ENCODE measurements around the gene MYO5C.

The MYO5C gene

DNA sequence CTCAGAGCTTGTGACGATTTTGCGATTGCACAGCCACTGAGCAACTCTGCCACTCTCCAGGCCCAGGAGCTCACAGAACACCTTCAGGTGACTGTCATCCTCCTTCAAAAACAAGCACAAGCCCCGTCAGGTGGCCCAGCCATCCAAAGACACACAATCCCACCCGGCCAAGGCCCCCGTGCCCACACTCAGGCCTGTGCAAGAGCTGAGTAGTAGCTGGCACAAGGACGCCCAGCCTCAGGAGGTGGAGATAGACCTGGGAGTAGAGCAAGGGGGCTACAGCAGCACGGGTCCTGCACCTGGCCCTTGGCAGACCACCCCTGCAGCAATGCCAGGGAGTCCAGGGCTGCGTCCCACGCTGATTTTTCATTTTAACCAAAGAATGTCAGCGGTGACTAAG is 34.6 kb downstream of the MYO5C start:
- H3K27ac ChIP-seq, result no peak overlapping the region
- peaks cover 0 to 3% of the 10 kb centered on the region in 2 experiments for H3K4me1 ChIP-seq (ENCODE audit: control insufficient read depth in 1 of 2, insufficient read depth in 1 of 2, low read depth in 1 of 2, low read length in 1 of 2)
- H3K9me3 ChIP-seq, result no peaks in the 10 kb centered on the region
- H3K36me3 ChIP-seq, result no peaks in the 10 kb centered on the region
- TF ChIP-seq, protein P1, sequence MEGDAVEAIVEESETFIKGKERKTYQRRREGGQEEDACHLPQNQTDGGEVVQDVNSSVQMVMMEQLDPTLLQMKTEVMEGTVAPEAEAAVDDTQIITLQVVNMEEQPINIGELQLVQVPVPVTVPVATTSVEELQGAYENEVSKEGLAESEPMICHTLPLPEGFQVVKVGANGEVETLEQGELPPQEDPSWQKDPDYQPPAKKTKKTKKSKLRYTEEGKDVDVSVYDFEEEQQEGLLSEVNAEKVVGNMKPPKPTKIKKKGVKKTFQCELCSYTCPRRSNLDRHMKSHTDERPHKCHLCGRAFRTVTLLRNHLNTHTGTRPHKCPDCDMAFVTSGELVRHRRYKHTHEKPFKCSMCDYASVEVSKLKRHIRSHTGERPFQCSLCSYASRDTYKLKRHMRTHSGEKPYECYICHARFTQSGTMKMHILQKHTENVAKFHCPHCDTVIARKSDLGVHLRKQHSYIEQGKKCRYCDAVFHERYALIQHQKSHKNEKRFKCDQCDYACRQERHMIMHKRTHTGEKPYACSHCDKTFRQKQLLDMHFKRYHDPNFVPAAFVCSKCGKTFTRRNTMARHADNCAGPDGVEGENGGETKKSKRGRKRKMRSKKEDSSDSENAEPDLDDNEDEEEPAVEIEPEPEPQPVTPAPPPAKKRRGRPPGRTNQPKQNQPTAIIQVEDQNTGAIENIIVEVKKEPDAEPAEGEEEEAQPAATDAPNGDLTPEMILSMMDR (IDR thresholded peaks at IDR 0.05), result no peak
- H3K4me3 ChIP-seq (ENCODE audit: low read depth in 1 of 2, low read length in 1 of 2), result no peak overlapping the region
- no peaks in the 10 kb centered on the region for H3K27me3 ChIP-seq

DNA sequence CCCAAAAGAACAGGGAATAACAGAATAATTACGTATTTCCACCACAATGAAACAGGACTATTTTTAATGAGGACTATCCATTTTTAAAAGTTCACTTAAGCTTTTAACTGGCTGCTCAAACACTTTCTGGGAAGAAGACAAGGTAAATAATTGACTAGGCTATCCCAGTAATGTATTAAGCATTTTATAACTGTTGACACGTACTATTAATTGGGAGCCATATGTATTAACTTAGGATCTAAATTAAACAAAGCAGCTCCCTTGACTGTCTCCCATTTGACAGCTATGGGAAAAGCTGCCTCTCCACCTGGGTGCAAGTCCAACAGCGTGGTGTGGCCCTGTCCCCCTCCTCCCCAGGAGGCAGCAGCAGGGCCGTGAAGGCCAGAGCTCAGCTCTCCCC is 36.1 kb downstream of the MYO5C start:
- Histone ChIP-seq H3K9me3 (no peaks in the 10 kb centered on the region), H3K27ac (no peak overlapping the region), H3K4me3 (ENCODE audit: low read depth in 1 of 2, low read length in 1 of 2) (no peak overlapping the region), H3K27me3 (no peaks in the 10 kb centered on the region), H3K4me1 (ENCODE audit: control insufficient read depth in 1 of 2, insufficient read depth in 1 of 2, low read depth in 1 of 2, low read length in 1 of 2) (peaks cover 0 to 3% of the 10 kb centered on the region in 2 experiments), H3K36me3 (no peaks in the 10 kb centered on the region)
- TF ChIP-seq, protein P1 (IDR thresholded peaks at IDR 0.05), result no peak

DNA sequence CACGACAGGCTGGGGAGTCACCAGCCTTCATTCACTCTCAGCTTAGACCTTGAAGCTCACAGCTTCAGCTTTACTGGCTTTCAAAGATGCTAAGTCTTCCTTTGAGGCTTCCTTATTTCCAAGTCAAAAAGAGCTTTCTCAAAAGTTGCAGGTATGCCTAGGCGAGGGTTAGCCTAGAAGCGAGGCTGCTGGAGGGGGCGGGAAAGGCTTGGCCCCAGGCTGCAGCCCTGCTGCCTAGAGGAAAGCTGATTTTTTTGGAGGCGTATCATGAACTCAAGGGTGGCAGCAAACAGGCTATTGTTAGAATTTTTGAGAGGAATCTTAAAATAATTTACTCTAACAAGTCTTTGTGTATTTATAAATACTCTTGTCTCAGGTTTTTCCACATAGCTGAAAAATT is 37.1 kb downstream of the MYO5C start:
- peaks cover 0 to 3% of the 10 kb centered on the region in 2 experiments for H3K4me1 ChIP-seq (ENCODE audit: control insufficient read depth in 1 of 2, insufficient read depth in 1 of 2, low read depth in 1 of 2, low read length in 1 of 2)
- H3K27me3 ChIP-seq, result no peaks in the 10 kb centered on the region
- H3K27ac ChIP-seq, result no peak overlapping the region
- no peaks in the 10 kb centered on the region for H3K36me3 ChIP-seq
- H3K4me3 ChIP-seq (ENCODE audit: low read depth in 1 of 2, low read length in 1 of 2), result no peak overlapping the region
- TF ChIP-seq, protein P1 (IDR thresholded peaks at IDR 0.05), result no peak
- no peaks in the 10 kb centered on the region for H3K9me3 ChIP-seq

DNA sequence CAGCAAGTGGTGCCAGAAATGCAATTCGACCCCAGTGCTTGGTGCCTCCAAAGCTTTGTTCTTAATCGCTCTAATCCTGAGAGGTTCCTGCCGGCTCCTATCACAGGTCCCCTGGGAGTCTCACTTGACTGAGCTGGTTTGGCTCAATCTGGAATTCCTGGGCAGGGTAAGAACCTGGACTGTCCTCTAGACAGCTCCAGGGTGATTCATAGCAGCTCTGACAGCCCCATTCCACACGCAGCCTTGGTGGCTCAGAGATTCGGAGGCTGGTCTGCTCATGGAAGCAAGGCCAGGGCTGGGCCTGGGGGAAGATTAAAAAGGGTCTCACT is 37.9 kb downstream of the MYO5C start:
- Histone ChIP-seq H3K27ac (no peak overlapping the region), H3K4me1 (ENCODE audit: control insufficient read depth in 1 of 2, insufficient read depth in 1 of 2, low read depth in 1 of 2, low read length in 1 of 2) (peaks cover 0 to 3% of the 10 kb centered on the region in 2 experiments)

DNA sequence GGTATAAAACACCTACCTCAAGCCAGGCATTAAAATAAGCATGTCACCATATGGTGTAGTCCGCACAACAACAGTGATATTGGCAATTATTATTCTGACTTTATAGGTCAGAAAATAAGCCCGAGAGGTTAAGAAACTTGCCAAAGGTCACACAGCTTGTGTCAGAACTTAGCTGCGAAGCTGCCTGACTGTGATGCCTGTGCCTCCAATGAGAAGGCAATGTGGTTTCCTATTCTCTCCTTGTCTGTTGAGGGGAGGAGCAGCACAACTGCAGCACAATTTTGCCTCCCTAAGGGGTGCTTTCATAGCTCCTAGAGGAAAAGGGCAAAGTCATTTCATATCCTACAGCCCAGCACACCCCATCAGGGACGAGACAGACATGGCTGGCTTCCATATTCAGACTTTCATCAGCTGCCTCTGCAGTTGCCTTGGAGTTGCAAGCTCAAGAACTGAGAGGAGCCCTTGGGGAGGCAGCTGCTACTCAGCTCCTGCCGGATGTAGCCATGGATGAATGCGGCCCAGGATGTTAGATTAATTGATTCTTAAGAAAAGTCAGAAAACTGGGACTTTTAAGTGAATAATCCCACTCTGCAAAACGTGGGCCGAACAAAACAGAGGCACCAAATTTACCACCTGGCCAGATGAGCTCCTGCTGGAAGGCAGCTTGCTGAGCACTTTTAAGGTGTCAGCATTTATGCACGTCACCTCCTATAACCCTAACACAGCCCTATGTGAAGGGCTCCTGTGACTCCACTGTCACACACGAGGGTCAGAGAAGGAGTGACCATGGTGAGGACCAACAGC is 38.5 kb downstream of the MYO5C start:
- Histone ChIP-seq H3K27ac (no peak overlapping the region), H3K9me3 (no peaks in the 10 kb centered on the region)
- TF ChIP-seq, protein P1 (IDR thresholded peaks at IDR 0.05), result no peak

More for the DNA sequence above, 37.9 kb downstream of the MYO5C start:
- Histone ChIP-seq H3K36me3 (no peaks in the 10 kb centered on the region), H3K9me3 (no peaks in the 10 kb centered on the region), H3K27me3 (no peaks in the 10 kb centered on the region), H3K4me3 (ENCODE audit: low read depth in 1 of 2, low read length in 1 of 2) (no peak overlapping the region)
- TF ChIP-seq, protein P1 (IDR thresholded peaks at IDR 0.05), result no peak

More for the DNA sequence above, 38.5 kb downstream of the MYO5C start:
- Histone ChIP-seq H3K36me3 (no peaks in the 10 kb centered on the region), H3K27me3 (no peaks in the 10 kb centered on the region), H3K4me1 (ENCODE audit: control insufficient read depth in 1 of 2, insufficient read depth in 1 of 2, low read depth in 1 of 2, low read length in 1 of 2) (peaks cover 0 to 3% of the 10 kb centered on the region in 2 experiments), H3K4me3 (ENCODE audit: low read depth in 1 of 2, low read length in 1 of 2) (no peak overlapping the region)
